Measurements from ENCODE around the gene BTBD16.

The BTBD16 gene

DNA sequence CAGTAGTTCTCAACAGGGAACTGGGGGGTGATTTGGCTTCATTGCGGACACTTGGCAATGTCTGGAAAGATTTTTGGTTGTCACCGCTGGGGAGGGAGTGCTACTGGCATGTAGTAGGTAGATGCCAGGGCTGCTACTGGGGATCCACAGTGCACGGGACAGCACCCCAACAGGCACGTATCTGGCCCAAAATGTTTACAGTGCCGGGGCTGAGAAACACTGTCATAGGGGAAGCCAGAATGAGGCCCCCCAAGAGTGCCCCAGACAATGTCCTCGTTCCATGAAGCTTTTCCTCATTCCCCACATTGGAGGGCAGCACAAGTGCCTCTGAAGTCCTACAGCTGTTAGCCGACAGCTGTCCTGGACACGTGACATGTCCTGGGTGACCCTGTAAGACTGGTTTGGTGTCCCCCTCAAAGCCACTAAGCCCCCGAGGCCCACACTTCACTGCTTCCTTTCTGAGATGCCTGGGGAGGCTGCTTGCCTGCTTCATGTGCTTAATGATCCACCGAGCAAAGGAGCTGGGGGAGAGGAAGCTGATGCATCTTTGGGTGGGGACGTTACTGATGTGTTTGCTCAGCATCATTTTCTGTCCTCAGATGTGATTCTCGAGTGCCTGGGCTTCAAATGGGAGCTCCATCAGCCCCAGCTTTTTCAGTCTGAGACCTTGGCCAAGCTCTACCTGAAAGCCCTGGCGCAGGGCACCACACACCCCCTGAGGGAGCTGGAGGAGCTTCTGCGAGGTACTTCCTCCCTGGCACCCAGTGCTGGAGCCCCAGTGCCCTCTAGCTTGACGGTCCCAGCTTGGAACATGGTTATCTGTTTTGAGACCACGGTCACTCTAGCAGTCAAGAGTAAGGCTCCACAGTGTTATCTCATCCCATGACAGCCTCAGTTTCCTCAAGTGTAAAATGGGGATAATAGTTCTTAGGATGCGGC lies 14.7 kb downstream of the BTBD16 start:
- H3K27me3 ChIP-seq (replicated peaks; ENCODE audit: control insufficient read depth, insufficient read depth, low read length): peaks cover 2% of the 10 kb centered on the region
- TF ChIP-seq, protein P1, sequence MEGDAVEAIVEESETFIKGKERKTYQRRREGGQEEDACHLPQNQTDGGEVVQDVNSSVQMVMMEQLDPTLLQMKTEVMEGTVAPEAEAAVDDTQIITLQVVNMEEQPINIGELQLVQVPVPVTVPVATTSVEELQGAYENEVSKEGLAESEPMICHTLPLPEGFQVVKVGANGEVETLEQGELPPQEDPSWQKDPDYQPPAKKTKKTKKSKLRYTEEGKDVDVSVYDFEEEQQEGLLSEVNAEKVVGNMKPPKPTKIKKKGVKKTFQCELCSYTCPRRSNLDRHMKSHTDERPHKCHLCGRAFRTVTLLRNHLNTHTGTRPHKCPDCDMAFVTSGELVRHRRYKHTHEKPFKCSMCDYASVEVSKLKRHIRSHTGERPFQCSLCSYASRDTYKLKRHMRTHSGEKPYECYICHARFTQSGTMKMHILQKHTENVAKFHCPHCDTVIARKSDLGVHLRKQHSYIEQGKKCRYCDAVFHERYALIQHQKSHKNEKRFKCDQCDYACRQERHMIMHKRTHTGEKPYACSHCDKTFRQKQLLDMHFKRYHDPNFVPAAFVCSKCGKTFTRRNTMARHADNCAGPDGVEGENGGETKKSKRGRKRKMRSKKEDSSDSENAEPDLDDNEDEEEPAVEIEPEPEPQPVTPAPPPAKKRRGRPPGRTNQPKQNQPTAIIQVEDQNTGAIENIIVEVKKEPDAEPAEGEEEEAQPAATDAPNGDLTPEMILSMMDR (IDR thresholded peaks at IDR 0.05; ENCODE audit: insufficient read depth, low read length, poor library complexity, severe bottlenecking): no peak
- DNase-seq (ENCODE audit: extremely low read depth, insufficient read length): no peak
- no peak overlapping the region for H3K4me3 ChIP-seq (replicated peaks; ENCODE audit: low read depth, low read length)
- H3K36me3 ChIP-seq (ENCODE audit: control insufficient read depth, insufficient read depth, low read length): no peaks in the 10 kb centered on the region

DNA sequence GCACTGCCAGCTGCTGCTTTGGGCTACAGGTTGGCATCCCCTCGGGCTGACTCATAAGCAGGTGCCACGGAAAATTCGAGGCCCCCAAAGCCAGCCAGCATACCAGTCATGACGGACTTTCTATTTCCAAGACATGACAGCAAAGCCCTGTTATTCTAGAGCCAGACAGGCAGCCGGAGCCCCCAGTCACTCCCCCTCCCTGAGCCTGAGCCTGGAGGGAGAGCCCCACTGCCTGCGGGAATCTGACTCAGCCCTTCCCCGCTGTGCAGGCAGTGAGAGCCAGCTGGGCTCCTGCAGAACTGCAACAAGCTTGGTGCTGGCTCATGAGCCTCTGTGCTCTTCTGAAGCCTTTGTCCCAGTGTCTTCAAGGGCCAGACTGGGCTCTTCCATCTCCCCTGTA lies 15.8 kb downstream of the BTBD16 start:
- no peak for DNase-seq (ENCODE audit: extremely low read depth, insufficient read length)
- peaks cover 2% of the 10 kb centered on the region for H3K27me3 ChIP-seq (replicated peaks; ENCODE audit: control insufficient read depth, insufficient read depth, low read length)
- H3K36me3 ChIP-seq (ENCODE audit: control insufficient read depth, insufficient read depth, low read length): no peaks in the 10 kb centered on the region
- H3K4me3 ChIP-seq (replicated peaks; ENCODE audit: low read depth, low read length): no peak overlapping the region
- TF ChIP-seq, protein P1 (IDR thresholded peaks at IDR 0.05; ENCODE audit: insufficient read depth, low read length, poor library complexity, severe bottlenecking): no peak

DNA sequence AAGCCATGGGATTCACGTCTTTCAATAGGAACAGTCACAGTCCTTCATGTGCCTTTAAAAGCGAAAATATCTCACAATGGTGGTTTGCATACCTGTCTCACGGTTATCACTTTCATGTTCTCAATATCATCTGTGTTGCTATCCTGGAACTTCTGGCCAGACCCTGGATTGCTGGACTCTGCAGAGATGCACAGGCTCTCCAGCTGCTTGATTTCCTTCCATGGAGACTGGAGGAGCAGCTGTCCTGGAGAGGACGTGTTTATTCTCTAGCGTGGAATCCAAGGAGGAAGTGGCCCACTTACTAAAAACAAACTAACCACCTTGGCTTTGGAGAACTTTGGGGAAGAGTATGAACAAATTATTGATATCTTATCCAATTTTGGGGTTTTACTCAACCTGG lies 16.5 kb downstream of the BTBD16 start:
- no peak for DNase-seq (ENCODE audit: extremely low read depth, insufficient read length)
- Histone ChIP-seq H3K36me3 (ENCODE audit: control insufficient read depth, insufficient read depth, low read length) (no peaks in the 10 kb centered on the region), H3K4me3 (replicated peaks; ENCODE audit: low read depth, low read length) (no peak overlapping the region), H3K27me3 (replicated peaks; ENCODE audit: control insufficient read depth, insufficient read depth, low read length) (peaks cover 2% of the 10 kb centered on the region)
- TF ChIP-seq, protein P1 (IDR thresholded peaks at IDR 0.05; ENCODE audit: insufficient read depth, low read length, poor library complexity, severe bottlenecking): no peak

DNA sequence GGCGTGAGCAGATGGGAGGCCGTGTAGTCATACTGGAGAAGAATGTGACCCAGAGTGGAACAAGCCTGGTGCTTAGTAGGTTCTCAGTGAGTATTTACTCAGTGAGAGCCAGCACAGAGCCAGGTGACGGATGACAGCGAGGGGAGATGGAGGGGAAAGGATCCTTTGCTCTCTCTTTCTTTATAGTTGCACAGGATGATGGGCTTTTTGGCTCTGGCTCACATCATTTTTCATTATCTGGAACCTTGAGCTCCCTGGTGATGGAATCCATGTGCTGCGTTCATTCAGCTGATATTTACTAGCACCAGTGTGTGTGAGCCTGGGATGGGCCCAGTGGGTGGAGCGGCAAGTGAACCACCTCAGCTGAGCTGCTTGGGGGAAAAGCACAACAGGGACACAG lies 17.2 kb downstream of the BTBD16 start:
- Histone ChIP-seq H3K4me3 (replicated peaks; ENCODE audit: low read depth, low read length) (no peak overlapping the region), H3K27me3 (replicated peaks; ENCODE audit: control insufficient read depth, insufficient read depth, low read length) (peaks cover 2% of the 10 kb centered on the region), H3K36me3 (ENCODE audit: control insufficient read depth, insufficient read depth, low read length) (no peaks in the 10 kb centered on the region)
- TF ChIP-seq, protein P1 (IDR thresholded peaks at IDR 0.05; ENCODE audit: insufficient read depth, low read length, poor library complexity, severe bottlenecking): no peak
- DNase-seq (ENCODE audit: extremely low read depth, insufficient read length): no peak

DNA sequence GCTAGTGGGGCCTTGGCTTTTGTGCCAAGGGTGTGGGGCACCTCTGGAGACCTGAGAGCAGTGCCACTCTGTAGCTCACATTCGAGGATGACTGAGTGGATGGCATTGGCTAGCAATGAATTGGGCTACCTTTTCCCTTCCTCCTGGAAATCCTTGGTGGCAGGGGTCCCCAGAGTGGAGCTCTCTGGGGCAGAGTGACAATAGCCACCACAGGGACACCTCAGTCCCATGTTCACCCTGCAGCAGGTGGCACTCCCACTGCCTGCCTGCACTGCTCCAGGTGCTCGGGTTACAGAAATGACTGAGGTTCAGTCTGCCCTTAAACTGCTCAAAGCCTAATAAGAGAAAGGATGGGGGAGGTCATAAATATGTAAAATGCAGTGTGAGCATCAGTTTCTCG lies 17.8 kb downstream of the BTBD16 start:
- no peak overlapping the region for H3K4me3 ChIP-seq (replicated peaks; ENCODE audit: low read depth, low read length)
- TF ChIP-seq, protein P1 (IDR thresholded peaks at IDR 0.05; ENCODE audit: insufficient read depth, low read length, poor library complexity, severe bottlenecking): no peak
- peaks cover 4% of the 10 kb centered on the region for H3K27me3 ChIP-seq (replicated peaks; ENCODE audit: control insufficient read depth, insufficient read depth, low read length)
- H3K36me3 ChIP-seq (ENCODE audit: control insufficient read depth, insufficient read depth, low read length): no peaks in the 10 kb centered on the region
- DNase-seq (ENCODE audit: extremely low read depth, insufficient read length): no peak

Measured in GM06990 (cell line).